ENCODE results near the gene SMIM14. TPM values are rescaled to one million over a fixed set of nuclear protein-coding genes. Genes with fewer than 3 reads are reported as not detected.

Gene SMIM14
- total RNA-seq, 1 experiment from 2014 or later, result 32.0 TPM

DNA sequence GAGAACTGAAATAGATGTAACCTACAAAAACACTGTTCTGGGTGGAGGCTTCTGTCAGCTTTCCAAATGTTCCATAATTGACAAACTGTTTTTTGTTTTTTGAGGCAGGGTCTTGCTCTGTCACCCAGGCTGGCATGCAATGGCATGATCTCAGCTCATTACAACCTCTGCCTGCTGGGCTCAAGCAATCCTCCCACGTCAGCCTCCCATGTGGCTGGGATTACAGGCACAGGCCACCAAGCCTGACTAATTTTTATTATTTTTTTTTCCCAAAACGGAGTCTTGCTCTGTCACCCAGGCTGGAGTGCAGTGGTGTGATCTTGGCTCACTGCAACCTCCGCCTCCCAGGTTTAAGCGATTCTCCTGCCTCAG, 136.0 kb downstream of the SMIM14 start:
- DNase-seq (ENCODE audit: low read depth), result peak; percentile 14

DNA sequence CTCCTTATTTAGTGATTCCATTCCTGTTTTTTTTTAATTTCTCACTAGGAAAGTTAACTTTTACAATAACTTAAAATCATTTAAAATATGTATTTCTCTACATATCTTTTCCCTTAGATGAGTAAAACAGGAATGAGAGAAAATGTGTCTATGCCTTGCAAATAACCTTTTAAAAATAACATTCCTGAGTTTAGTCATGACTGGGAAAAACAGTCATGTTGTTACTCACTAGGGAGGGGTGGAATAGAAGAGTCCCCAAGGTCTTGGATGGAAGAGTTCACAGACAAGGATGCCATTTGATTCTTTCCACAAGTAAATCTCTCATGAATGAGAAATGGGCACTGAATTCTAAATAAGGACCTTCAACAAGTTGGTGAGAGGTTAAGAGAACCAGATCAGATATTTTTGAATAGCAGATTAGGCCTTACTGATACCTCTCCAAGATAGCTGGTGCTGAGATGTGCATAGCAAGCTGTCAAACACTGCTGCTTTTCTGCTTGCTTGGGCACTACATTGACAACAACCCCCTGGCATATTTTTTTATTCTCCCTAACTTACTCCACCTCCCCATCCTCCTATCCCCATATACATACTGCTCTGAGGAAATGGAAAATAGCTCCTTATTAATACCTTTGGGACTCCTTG, 136.5 kb downstream of the SMIM14 start:
- DNase-seq (ENCODE audit: low read depth), result peak; percentile 85

DNA sequence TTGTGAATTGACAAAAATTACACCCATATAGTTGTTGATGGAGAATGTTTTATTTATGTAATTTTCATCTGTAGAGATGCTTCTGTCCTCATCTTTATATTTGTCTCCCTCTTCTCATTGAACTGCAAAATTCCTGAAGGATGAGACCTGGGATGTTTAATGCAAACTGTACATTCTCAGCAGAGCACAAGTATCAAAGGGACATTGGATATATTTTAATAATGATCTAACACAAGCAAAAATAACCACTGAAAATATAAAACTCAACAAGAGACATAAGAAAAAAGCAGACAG, 140.0 kb downstream of the SMIM14 start:
- DNase-seq (ENCODE audit: low read depth), result no peak

DNA sequence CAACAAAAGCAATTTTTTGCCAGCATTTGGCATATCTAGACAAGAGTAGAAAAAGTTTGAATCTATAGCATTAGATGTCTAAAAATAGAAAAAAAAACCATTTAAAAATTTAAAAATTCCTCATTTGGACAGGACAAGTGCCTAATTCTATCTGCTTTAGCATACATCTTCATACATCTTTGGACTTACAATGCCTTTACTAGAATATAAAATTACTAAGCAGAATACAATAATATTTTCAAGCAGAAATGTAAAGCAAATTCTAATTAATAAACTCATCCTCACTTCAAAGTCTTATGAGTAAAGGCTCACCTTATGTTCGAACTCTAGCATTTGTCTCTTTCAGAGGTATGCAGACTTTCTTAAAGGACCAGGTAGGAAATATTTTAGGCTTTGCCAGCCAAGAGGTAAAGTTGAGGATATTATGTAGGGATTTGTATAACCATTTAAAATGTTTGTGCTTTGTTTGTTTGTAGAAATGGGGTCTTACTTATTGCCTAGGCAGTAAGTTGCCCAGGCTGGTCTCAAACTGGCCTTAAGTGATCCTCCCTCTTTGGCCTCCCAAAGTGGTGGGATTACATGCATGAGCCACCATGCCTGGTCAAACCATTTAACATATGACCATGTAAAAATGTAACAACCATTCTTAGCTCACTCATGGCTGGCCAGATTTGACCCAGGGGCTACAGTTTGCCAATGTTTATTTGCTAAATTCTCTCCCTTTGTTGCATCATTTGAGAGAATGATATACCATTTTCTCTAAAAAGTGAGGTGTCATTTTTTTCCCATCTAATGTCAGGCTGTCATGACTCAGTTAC, 140.5 kb downstream of the SMIM14 start:
- DNase-seq (ENCODE audit: low read depth), result no peak

Other genes starting within 250 kb of the SMIM14 start
- not detected in 2 replicates for gene KLB, start 231.9 kb downstream of the SMIM14 start, total RNA-seq (2014; rRNA removed)
- gene RPL9, start 179.9 kb downstream of the SMIM14 start, total RNA-seq (2014; rRNA removed), result 2,563 and 3,780 TPM in 2 replicates
- gene LIAS, start 179.8 kb downstream of the SMIM14 start, total RNA-seq (2014; rRNA removed), result 10.9 and 15.0 TPM in 2 replicates
- 102 and 114 TPM in 2 replicates for gene UGDH, start 111.4 kb downstream of the SMIM14 start, total RNA-seq (2014; rRNA removed)
- gene UBE2K, start 59.3 kb upstream of the SMIM14 start, total RNA-seq (2014; rRNA removed), result 13.7 and 23.1 TPM in 2 replicates

All from LHCN-M2 (cell line).